Esophagus muscularis mucosa (tissue), 4 donors: ENCODE results near the gene ENDOD1.

Experiments used
- CTCF ChIP-seq, 3 experiments: fragments of 200-600 bp in 2 of 3; fragments of 450-650 bp in 1 of 3; sonication (generic) in 2 of 3; IDR thresholded peaks; one replicate each; pipeline ENCODE4 v1.5.1; 2017 to 2019; ENCODE audit warnings: antibody characterized with exemption in 3 of 3, mild to moderate bottlenecking in 2 of 3, moderate library complexity in 1 of 3
- EP300 ChIP-seq: sonication (generic); formaldehyde crosslinking; IDR thresholded peaks from one replicate; pipeline ENCODE4 v1.6.1; 2017; ENCODE audit warnings: antibody characterized with exemption
- POLR2A ChIP-seq: fragments of 450-650 bp; IDR thresholded peaks from one replicate; pipeline ENCODE4 v1.6.1; 2017; ENCODE audit warnings: antibody characterized with exemption, moderate library complexity, mild to moderate bottlenecking, low read depth
- POLR2AphosphoS5 ChIP-seq, 2 donors: sonication (generic); formaldehyde crosslinking; IDR thresholded peaks; one replicate each; pipeline ENCODE4 v1.6.1; 2017; ENCODE audit warnings: antibody characterized with exemption in 2 of 2

- TF ChIP-seq CTCF (IDR thresholded peaks at IDR 0.05), result no peak
- TF ChIP-seq POLR2A, result no peak
- TF ChIP-seq POLR2AphosphoS5 (IDR thresholded peaks at IDR 0.05), result no peak
- TF ChIP-seq EP300, result no peak
Observed at GRCh38 chr11:95135155-95135554, 45.5 kb downstream of the ENDOD1 start.
